ENCODE measurements around the gene ARHGEF2.
A peak's percentile ranks its signal among the peaks of the same experiment; 100 is the strongest.

The ARHGEF2 gene

GRCh38 chr1:155978325-155978972, at the start of gene ARHGEF2:
ARHGEF2 (minus strand) TSS chr1:155978547; CDS start chr1:155978427, 120 bp downstream.
- peak; percentile 98 for DNase-seq (ENCODE audit: low read depth)

- no peak for DNase-seq (ENCODE audit: low read depth)
Observed at GRCh38 chr1:156026588-156026987, 48.2 kb upstream of the ARHGEF2 start.

- peak; percentile 17 for DNase-seq (ENCODE audit: low read depth)
Observed at GRCh38 chr1:156025876-156026275, 47.5 kb upstream of the ARHGEF2 start.

GRCh38 chr1:156024801-156025200, 46.5 kb upstream of the ARHGEF2 start:
- no peak for DNase-seq (ENCODE audit: low read depth)

GRCh38 chr1:156021954-156022353, 43.6 kb upstream of the ARHGEF2 start:
- DNase-seq (ENCODE audit: low read depth) = no peak

GRCh38 chr1:156021093-156021428, 42.7 kb upstream of the ARHGEF2 start:
- DNase-seq (ENCODE audit: low read depth) = no peak

GRCh38 chr1:156020293-156021092, 42.1 kb upstream of the ARHGEF2 start, which contains the start of gene SSR2:
SSR2 (minus strand) TSS chr1:156020951; CDS start chr1:156020167, 784 bp downstream.
- peak; percentile 88 for DNase-seq (ENCODE audit: low read depth)

GRCh38 chr1:156019946-156020292, 41.6 kb upstream of the ARHGEF2 start:
- DNase-seq (ENCODE audit: low read depth) = no peak

- DNase-seq (ENCODE audit: low read depth) = no peak
Observed at GRCh38 chr1:156014829-156015228, 36.5 kb upstream of the ARHGEF2 start.

- no peak for DNase-seq (ENCODE audit: low read depth)
Observed at GRCh38 chr1:156012051-156012817, 33.9 kb upstream of the ARHGEF2 start.

- DNase-seq (ENCODE audit: low read depth) = no peak
Observed at GRCh38 chr1:156009404-156009803, 31.1 kb upstream of the ARHGEF2 start.

GRCh38 chr1:156006666-156007376, 28.5 kb upstream of the ARHGEF2 start:
- no peak for DNase-seq (ENCODE audit: low read depth)

GRCh38 chr1:156004843-156005584, 26.7 kb upstream of the ARHGEF2 start:
- no peak for DNase-seq (ENCODE audit: low read depth)

GRCh38 chr1:156003923-156004188, 25.5 kb upstream of the ARHGEF2 start:
- no peak for DNase-seq (ENCODE audit: low read depth)

- no peak for DNase-seq (ENCODE audit: low read depth)
Observed at GRCh38 chr1:156002188-156002911, 24.0 kb upstream of the ARHGEF2 start.

GRCh38 chr1:156001662-156002171, 23.4 kb upstream of the ARHGEF2 start:
- DNase-seq (ENCODE audit: low read depth) = no peak

- DNase-seq (ENCODE audit: low read depth) = no peak
Observed at GRCh38 chr1:156001021-156001661, 22.8 kb upstream of the ARHGEF2 start.

GRCh38 chr1:155999964-156000363, 21.6 kb upstream of the ARHGEF2 start:
- no peak for DNase-seq (ENCODE audit: low read depth)

- no peak for DNase-seq (ENCODE audit: low read depth)
Observed at GRCh38 chr1:155996166-155996565, 17.8 kb upstream of the ARHGEF2 start.

GRCh38 chr1:155993595-155993994, 15.2 kb upstream of the ARHGEF2 start:
- DNase-seq (ENCODE audit: low read depth) = no peak
